GM21367 (cell line): ENCODE data around the gene RASGRP4.
"Not testable (repeated sequence)": the region's sequence is repeated elsewhere in the genome, so short reads cannot be mapped to it uniquely, and the experiment has no call there.

Source experiments
- ATAC-seq: cut with Tn5 transposase; IDR thresholded peaks from one replicate; pipeline ENCODE4 v1.9.1; 2021; ENCODE audit not compliant: unreplicated experiment

The RASGRP4 gene

DNA sequence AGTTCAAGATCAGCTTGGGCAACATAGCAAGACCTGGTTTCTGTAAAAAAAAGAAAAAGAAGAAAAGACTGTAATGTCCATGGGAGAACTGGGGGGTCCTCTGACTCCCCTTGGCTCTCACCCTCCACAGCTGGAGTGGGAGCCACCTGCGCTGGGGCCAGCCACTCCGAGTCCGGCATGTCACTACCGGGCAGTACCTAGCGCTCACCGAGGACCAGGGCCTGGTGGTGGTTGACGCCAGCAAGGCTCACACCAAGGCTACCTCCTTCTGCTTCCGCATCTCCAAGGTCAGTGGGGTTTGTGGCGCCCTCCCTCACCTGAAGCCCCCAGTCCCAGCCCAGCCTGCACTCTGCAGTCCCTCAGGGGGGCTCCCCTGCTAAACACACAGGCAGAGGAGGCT, 22.2 kb upstream of the RASGRP4 start:
- no peak for ATAC-seq

DNA sequence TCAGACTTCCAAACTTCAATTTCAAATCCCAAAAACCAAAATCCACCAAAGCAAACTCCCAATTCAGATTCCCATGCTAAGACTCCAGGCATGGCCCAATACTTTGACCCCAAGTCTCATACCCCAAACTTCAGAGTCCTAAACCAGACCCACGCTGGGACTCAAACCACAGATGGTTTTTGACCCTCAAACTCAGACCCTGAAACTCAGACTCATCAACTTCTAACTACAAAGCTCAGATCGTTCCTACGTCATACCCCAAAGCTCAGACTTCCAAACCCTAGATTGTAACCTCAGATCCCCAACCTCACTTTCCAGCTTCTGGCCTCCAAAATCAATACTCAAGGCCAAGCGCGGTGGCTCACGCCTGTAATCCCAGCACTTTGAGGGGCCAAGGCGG, 19.3 kb upstream of the RASGRP4 start:
- no peak for ATAC-seq

DNA sequence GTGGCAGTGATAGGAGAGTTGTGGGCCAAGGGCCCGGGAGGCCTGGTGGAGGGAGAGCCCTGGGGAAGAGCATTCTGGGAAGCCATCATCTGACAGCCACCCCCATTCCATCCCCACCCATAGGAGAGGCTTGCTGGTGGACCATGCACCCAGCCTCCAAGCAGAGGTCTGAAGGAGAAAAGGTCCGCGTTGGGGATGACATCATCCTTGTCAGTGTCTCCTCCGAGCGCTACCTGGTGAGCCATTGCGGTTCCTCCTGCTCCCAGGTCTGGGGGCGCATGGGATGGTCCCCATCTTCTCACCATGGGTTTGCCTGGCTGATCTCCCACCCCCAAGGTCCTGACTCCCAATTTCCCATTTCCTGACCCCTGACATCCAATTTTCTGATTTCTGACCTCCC, 18.0 kb upstream of the RASGRP4 start:
- ATAC-seq, result no peak

DNA sequence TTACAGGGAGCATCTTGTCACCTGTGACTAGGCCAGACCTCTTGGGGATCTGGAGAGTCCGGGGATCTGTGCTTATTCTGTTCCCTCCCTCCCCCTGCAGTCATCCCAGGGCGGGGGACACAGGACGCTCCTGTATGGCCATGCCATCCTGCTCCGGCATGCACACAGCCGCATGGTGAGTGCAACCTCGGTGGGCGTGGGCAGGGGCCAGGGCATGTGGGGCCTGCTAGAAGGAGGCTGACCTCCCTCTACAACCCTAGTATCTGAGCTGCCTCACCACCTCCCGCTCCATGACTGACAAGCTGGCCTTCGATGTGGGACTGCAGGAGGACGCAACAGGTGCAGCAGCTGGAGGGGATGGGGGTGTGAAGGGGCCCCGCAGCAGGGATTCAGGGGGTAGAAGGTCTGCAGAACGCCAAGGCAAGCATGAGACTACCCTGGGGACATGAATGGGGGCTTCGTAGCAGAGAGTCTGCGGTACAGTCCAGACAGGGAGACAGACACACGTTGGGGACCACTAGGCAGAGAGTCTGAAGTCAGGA, 17.5 kb upstream of the RASGRP4 start:
- ATAC-seq, result no peak

DNA sequence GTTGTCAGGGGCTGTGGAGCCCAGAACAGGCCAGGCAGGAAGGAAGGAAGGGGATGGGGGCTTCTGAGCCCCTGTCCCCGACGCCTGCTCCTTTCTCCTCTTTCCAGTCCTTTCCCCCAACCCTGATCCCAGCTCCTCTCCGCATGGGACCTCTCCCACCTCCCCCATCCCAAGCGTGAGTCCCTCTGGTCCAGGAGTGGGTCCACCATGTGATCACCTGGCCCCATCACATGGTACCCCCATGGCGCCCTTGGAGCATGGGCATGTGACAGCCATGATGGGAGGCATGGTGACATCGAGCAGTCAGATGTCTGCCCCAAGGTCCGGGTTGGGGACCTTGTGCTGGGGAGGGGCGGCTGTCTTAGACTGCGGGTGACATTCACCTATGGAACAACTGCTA, 16.7 kb upstream of the RASGRP4 start:
- ATAC-seq, result no peak

DNA sequence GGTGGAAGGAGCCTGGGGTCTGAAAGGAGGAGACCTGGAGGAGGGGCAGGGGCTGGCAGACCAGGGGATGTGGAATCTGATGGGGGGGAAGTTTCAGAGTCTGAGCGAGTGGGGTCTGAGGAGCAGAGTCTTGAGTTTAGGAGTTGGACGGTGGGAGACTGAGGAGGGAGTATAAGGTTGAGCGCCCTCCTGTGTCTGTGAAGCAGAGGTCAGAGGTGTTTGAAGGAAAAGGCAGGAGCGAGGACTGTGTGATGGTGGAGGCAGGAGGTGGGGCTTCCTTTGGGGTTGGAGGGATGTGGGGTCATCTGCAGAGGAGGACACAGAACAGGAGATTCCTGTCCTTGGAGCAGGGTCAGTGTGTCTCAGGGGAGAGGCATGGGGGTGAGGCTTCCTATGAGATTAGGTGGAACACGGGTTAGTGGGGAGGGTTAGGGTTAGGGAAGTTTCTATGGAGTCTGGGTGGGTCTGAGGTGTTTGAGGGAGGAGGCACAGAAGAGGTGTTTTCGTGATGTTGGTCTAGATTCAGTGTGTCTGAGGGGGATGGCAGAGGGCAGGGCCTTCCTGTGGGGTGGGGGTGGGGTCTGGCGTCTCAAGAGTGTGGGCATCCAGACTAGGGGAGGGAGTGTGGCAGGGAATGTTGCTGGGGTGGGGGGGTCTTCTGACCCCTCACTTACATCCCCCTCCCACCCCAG, 15.8 kb upstream of the RASGRP4 start:
- ATAC-seq, result no peak

DNA sequence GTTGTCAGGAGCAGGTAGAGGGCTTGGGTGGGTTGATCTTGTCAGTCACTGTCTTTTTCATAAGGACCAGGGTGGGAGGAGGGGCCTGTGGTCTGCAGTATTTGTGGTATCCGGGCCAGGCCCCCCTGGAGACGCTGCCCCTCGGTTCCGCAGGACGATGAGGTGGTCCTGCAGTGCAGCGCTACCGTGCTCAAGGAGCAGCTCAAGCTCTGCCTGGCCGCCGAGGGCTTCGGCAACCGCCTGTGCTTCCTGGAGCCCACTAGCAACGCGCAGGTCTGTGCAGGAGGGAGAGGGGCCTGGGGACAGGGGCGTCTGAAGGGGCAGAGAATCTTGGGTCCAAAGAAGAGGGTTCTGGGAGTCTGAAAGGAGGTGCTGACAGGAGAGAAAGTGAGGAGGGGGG, 14.6 kb upstream of the RASGRP4 start:
- ATAC-seq, result no peak

DNA sequence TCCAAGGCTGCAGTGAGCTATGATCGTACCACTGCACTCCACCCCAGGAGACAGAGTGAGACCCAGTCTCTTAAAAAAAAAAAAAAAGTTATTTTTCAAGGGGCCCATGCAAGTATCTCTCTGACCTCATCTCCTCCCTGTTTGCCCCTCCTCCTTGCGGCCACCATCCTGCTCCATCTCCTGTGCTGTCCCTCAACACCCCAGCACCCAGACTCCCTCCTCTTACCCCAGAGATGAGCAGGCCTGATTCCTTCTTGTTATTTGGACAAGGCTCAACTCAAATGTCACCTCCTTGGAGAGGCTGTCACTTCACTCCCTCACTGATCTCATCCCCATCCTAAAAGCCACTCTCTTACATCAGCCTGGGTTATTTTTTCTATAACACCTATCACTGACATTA, 11.9 kb upstream of the RASGRP4 start:
- ATAC-seq, result no peak

DNA sequence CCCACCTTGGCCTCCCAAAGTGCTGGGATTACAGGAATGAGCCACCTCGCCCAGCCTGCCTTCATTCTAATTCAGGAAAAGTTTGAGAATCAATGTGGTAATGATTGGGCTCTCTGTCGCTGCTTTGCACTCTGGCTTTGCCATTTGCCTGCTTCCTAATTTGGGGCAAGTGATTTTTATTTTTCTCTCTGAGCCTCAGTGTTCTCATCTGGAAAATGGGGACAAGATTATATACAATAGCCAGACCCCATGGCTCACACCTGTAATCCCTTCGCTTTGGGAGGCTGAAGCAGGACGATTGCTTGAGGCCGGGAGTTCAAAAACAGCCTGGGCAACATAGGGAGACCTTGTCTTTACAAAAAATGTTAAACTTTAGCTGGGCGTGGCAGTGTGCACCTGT, 11.3 kb upstream of the RASGRP4 start:
- no peak for ATAC-seq

DNA sequence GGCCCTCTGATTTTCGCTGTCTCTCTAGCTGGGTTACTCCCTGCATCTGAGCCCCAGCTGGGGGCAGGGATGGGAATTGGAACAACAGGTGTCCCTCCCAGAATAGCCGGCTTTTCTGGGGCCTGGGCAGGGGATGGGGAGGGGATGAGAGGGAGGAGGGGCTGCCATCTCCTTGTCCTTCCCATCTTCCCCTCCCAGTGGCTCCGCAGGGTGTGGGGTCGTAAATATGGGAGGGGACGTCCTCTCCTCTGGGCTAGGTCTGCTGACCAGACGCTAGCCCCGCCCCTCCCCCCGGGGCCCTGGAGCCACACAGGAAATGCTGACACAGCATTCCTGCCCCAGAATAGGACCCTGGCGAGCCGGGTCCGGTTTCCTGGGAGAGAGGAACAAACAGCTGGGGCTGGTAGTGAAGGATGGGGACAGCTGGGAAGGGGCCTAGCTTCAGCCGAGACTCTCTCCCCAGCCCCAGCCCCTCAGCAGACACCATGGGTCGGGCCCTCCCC, 8.6 kb upstream of the RASGRP4 start:
- ATAC-seq, result no peak

DNA sequence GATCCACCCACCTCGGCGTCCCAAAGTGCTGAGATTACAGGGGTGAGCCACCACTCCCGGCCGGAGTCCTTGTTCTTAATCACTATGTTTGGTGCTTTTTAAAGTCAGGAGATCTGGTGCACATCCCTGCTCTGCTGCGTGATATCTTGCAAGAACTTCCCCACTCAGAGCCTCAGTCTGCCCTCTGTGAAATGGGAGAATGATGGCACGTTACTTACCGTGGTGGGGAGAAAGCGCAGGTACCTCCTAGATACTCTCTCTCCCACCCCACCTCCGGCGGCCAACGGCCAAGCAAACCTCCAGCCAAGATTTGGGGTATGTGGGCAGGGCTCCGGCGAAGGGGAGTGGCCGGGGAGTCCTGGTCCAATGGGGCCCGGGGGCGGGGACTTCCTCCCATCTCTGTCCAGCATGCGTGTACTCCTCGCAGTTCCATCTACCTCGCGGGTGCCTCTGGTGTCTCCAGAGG, 7.3 kb upstream of the RASGRP4 start, which contains the start of gene RYR1:
Gene RYR1 (plus strand): TSS at position 424 of the 466 bp plus-strand sequence. CDS start 139 bp downstream, outside the sequence.
- no peak for ATAC-seq

DNA sequence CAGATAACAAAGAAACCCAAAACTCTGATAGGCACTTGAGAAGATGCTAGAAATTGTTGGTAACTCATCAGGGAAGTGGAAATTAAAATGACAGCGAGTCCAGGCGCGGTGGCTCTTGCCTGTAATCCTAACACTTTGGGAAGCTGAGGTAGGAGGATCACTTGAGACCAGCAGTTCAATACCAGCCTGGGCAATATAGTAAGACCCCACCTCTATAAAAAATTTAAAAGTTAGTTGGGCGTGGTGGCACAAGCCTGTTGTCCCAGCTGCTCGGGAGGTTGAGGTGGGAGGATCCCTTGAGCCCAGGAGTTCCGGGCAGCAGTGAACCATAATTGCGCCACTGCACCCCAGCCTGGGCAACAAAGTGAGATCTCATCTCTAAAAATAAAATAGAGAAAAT, 4.9 kb upstream of the RASGRP4 start:
- no peak for ATAC-seq

DNA sequence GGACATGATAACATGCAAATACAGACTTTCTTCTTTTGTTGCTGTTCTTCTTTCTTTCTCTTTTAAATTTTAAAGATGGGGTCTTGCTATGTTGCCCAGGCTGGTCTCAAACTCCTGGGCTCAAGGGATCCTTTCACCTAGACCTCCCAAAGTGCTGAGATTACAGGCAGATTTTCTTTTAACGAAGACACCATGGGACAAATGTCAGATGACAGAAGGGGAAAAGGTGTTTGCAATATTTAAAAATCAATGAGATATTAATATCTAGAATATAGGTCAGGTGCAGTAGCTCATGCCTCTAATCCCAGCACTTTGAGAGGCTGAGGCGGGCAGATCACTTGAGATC, 3.8 kb upstream of the RASGRP4 start:
- no peak for ATAC-seq

DNA sequence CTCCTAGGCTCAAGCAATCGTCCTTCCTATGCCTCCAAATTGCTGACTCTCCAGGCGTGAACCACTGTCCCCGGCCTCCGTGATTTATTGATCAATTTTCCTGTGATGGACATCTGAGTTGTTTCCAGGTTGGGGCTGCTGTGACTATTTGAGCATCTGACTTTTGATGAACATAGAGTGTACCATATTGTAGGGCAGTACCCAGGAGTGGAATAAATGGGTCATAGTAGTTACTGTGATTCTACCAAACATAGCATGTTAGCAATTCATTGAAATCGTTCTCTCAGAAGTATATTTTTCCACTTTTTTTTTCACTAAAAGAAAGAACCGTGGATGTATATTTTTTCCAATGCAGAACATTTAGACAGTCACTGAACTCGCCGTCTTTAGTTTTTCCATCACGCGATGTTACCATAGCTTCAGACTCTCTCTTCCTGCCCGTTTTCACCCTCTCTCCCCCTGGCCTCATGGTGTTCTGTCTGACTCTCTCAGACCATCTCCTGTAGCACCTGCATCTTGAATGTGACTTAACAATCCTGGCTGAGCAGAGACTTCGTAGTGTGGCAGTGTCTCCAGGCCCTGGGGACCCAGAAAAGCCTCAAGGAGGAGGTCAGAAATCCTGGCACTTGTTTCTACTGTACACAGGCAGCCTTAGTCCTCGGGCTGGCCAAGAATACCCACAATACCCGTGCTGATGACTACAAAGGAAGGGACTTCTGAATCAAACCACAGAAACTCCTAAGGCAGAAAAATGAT, 3.2 kb upstream of the RASGRP4 start:
- ATAC-seq, result no peak

DNA sequence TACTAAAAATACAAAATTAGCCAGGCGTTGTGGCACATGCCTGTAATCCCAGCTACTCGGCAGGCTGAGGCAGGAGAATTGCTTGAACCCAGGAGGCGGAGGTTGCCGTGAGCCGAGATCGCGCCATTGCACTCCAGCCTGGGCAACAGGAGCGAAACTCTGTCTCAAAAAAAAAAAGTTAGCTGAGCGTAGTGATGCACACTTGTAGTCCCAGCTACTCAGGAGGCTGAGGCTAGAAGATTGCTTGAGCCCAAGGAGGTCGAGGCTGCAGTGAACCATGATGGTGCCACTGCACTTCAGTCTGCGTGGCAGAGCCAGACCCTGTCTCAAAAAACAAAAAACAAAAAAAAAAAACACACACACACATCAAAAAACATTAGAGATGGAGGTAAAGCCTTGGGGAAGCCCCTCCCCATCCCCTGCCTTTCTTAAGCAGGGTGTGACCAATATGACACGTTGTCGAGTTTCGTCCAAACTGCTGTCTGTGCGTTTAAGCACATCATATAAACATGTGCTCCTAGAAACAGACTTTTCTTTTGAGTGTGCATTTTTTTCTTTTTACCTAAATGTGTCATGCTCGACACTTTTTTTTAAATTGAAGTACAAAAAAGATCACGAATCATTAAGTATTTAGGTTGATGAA, 1.1 kb upstream of the RASGRP4 start:
- ATAC-seq, result not testable (repeated sequence)

DNA sequence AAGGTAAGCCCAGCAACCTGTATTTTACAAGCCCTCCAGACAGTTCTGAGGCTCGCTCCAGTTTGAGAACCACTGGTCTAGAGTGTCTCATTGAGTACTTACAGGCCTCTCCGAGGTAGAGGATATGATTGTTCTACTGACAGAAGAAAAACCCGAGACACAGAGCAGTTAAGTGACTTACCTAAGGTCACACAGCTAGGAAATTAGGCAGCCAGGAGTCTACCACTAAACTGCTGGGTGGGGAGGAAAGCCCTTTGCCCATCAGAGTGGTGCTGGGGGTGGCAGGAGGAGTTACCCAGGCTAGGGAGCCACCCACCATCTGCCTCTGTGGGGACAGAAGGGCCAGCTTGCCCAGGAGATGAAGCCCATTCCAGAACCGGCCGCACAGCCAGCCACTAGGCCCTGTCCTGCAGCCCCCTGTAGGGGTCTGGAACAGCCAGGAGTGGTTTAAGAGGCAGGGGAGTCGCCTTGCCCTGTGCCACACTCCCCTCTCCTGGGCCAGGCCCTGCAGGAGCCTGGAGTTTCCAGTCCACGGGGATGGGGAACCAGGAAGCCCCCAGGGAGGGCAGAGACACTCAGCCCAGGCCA, 703 bp downstream of the RASGRP4 start:
- no peak for ATAC-seq

DNA sequence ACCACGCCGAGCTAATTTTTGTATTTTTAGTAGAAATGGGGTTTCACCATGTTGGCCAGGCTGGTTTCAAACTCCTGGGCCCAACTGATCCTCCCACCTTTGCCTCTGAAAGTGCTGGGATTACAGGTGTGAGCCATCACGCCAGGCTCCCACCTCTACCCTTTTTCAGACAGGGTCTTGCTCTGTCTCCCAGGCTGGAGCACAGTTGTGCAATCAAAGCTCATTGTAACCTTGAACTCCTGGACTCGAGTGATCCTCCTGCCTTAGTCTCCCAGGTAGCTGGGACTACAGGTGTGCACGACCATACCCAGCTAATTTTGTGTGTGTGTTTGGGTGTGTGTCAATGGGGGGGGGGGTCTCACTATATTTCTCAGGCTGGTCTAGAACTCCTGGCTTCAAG, 1.7 kb downstream of the RASGRP4 start:
- no peak for ATAC-seq

DNA sequence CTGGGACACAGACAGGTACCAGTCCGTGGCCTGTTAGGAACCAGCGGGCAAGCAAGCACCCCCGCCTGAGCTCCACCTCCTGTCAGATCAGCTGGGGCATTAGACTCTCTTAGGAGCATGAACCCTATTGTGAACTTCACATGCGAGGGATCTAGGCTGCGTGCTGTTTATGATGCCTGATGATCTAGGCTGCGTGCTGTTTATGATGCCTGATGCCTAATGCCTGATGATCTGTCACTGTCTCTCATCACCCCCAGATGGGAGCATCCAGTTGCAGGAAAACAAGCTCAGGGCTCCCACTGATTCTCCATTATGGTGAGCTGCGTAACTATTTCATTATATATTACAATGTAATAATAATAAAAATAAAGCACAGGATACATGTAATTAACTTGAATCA, 3.6 kb downstream of the RASGRP4 start:
- no peak for ATAC-seq

DNA sequence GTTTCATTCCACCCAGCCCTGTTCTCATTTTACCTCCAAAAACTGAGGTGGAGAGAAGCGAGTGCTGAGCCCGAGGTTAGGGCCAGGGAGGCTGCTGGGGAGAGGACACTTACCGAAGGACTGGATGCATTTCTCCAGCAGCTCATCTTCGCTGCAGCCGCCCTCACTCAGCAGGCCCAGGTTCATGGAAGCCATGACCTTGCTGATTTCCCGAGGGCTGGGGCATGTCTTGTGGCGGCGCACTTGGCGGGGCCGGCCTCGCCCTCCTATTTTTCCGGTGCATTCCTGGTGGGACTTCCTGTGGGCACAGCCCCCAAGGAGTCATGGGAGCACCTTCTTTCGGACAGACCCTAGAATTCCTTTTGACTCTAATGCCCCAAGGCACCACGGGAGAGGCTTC, 4.2 kb downstream of the RASGRP4 start:
- ATAC-seq, result no peak

DNA sequence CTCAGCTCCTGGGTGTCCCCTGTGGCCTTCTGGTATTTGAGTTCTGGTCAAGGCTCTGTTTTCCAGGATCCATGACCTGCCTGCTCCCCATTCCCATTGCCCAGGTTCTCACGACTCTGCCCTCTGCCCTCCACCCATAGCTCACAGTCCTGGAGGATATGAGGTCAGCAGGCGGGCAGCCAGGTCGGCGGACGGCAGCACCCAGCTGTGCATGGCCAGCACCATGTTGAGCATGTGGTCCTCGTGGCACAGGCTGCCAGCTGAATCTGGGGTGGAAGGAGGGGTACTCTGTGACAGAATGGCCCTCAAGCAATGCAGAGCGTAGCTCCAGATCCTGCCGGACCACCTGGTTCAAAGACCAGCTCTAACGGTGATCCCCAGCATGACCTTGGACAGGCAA, 5.1 kb downstream of the RASGRP4 start:
- ATAC-seq, result no peak
